Measurements from ENCODE around the gene LYSMD4. TPM values are rescaled to one million over a fixed set of nuclear protein-coding genes. Genes with fewer than 3 reads are reported as not detected.

The LYSMD4 gene
- total and polyA plus RNA-seq, 10 of the 15 experiments (the other 5 are each of a cell fraction or from before 2014, with no cell fraction given), result 1.8 to 5.8 (median 3.9) TPM

GRCh38 chr15:99777144-99777543 is 43.9 kb upstream of the LYSMD4 start (continued):
- TF ChIP-seq TAF1 (IDR thresholded peaks at IDR 0.05; ENCODE audit: borderline replicate concordance, low read depth, low read length), result no peak
- no peak for TF ChIP-seq PML (IDR thresholded peaks at IDR 0.05; ENCODE audit: low read length)
- TF ChIP-seq DPF2 (IDR thresholded peaks at IDR 0.05), result no peak
- TF ChIP-seq CHD1 (IDR thresholded peaks at IDR 0.05; ENCODE audit: low read depth, low read length), result no peak
- TF ChIP-seq POLR2AphosphoS5 (IDR thresholded peaks at IDR 0.05; ENCODE audit: low read length), result no peak
- no peak for TF ChIP-seq PRDM15 (CRISPR knock-in tag; IDR thresholded peaks at IDR 0.05)
- no peak for TF ChIP-seq CREB1 (IDR thresholded peaks at IDR 0.05; ENCODE audit: low read depth)
- TF ChIP-seq MTA3 (IDR thresholded peaks at IDR 0.05; ENCODE audit: borderline replicate concordance, low read length), result no peak
- no peak for TF ChIP-seq NFYB (IDR thresholded peaks at IDR 0.05; ENCODE audit: insufficient read depth, low read depth, low read length)
- no peak for TF ChIP-seq BHLHE40 (IDR thresholded peaks at IDR 0.05; ENCODE audit: borderline replicate concordance in 1 of 2, low read depth in 2 of 2, low read length in 1 of 2)
- TF ChIP-seq ATF7 (IDR thresholded peaks at IDR 0.05; ENCODE audit: low read depth), result no peak
- no peak for TF ChIP-seq SMAD5 (IDR thresholded peaks at IDR 0.05; ENCODE audit: low read depth)
- no peak for TF ChIP-seq CBFB (IDR thresholded peaks at IDR 0.05; ENCODE audit: low read depth)
